Retinal pigment epithelial cell (primary cell): ENCODE data around the gene ARHGEF17.

ENCODE experiments used
- DNase-seq: peaks from one replicate; pipeline ENCODE4 v3.0.0-alpha.2; 2010; ENCODE audit warnings: low read depth
- H3K4me3 ChIP-seq: 2 replicates; pipeline ENCODE4 v1.5.1; 2011; ENCODE audit warnings: mild to moderate bottlenecking, low read length, control low read depth, moderate library complexity
- TF ChIP-seq, protein P1 (sequence below): conservative IDR thresholded peaks from 2 replicates; pipeline ENCODE4 v1.5.1; 2011; ENCODE audit warnings: low read depth, low read length, control low read depth, inconsistent platforms

ARHGEF17 gene

DNA sequence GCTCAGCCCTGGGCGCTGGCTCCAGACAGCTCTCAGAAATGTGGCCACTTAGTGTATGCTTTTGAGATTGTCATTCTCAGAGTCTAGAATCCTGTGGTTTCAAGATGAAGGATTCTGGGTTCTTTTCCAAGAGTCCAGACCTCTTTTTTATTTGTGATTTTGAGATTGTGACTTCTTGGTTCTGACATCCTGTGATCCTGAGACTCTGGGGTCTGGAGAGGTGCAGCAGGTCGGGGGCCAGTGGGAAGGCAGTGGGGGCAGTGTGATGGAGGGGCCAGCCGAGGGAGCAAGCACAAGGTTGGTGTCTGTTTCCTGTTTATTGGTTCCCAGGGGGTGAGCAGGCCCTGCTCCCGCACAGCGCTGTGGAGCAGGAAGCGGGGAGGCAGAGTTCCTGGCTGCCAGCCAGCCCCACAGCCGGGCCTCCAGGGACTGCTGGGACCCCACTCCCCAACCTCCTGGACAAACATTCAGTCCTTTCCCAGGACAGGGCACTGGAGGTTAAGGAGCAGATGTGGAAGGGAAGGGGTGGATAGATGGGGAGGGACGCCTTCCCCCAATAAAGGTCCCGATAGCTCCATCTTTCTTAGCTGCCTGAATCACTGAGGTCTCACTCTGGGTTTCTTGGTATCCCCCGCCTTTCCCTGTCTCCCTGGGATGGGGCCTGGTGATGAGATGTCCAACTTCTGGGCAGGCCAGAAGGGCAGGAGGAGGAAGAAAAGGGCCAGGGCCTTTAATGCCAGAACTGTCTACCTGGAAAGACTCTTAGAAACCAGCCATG, 13.7 kb downstream of the ARHGEF17 start:
- DNase-seq = no peak
- TF ChIP-seq, protein P1, sequence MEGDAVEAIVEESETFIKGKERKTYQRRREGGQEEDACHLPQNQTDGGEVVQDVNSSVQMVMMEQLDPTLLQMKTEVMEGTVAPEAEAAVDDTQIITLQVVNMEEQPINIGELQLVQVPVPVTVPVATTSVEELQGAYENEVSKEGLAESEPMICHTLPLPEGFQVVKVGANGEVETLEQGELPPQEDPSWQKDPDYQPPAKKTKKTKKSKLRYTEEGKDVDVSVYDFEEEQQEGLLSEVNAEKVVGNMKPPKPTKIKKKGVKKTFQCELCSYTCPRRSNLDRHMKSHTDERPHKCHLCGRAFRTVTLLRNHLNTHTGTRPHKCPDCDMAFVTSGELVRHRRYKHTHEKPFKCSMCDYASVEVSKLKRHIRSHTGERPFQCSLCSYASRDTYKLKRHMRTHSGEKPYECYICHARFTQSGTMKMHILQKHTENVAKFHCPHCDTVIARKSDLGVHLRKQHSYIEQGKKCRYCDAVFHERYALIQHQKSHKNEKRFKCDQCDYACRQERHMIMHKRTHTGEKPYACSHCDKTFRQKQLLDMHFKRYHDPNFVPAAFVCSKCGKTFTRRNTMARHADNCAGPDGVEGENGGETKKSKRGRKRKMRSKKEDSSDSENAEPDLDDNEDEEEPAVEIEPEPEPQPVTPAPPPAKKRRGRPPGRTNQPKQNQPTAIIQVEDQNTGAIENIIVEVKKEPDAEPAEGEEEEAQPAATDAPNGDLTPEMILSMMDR = no peak
- H3K4me3 ChIP-seq = no peak overlapping the region

DNA sequence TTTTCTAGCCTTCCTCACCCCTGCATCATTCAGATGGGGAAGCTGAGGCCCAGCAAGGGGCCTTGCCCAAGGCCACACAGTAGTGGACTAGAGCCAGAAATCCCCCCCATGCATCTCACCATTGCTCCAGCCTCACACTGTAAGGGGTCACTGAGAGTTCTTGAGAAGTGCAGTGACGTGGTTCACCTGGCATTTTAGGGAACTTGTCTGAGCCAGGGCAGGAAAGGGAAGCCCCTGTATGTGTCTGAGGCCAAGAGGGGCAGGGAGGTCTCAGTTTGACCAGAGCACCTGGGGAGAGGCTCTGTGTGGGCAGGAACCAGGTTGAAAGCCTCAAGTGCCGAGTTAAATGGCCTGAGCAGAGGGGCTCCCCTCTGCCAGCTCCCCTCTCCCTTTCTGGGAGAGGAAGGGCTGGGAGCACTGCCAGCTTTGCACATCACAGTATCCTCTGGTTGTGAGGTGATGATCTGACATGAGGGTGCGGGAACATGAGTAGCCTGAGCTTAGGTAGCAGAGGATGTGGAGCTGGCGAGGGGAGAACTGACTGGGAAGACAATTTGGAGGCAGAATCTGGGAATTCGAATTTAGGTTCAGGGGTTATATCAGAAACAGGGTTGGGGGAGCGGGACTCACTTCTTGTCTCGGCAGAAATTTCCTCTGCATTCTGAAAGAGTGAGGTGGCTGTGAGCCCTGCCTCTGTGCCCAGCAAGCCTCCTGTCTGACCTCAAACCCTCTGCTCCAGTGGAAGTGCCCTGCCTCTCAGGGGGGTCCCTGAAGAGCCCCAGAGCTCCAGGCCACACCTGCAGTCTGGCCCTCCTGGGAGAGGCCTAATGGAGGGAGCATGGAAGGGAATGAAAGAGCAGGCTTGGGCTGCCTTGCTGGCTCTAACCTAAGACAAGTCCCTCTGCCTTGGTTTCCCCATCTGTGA, 14.6 kb downstream of the ARHGEF17 start:
- no peak overlapping the region for H3K4me3 ChIP-seq
- TF ChIP-seq, protein P1 = no peak
- no peak for DNase-seq

DNA sequence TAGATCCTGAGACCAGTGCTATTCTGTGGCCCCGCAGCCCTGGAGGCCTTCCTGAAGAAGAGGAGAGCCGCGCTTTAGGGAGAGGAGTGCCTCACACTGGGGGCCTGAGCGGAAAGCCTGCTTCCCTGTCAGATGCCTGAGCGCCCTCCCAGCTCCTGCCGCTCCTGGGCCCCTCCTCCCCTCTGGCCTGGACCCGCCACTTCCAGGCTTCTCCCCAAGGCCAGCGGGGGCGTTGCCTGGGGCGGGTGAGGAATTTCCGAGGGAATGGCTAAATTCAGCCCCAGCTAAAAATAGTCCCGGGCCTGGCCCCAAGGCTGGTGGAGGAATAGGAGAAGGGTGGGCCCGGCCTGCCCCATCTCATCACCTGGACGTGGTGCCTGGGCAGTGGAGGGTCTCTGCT, 15.4 kb downstream of the ARHGEF17 start:
- DNase-seq = no peak
- TF ChIP-seq, protein P1 = no peak
- H3K4me3 ChIP-seq = no peak overlapping the region

DNA sequence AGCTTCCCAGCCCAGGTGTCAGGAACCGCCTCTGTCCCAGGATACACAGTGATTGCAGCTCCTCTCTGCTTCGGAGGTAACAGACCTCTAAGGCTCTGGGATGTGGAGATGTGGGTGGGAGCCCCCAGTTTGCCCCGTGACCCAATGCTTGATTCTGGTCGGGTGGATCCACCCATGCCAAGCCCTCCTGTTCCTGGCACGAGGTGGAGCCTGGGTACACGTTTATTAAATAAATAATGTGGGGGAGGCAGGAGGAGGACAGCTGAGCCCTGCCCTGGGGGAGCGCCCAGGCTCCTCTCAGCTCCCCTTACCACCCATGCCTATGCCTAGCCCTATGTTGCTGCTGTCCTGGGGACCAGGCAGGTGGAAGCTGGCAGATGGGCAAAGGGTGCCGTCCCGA, 16.0 kb downstream of the ARHGEF17 start:
- TF ChIP-seq, protein P1 = no peak
- no peak overlapping the region for H3K4me3 ChIP-seq
- no peak for DNase-seq

DNA sequence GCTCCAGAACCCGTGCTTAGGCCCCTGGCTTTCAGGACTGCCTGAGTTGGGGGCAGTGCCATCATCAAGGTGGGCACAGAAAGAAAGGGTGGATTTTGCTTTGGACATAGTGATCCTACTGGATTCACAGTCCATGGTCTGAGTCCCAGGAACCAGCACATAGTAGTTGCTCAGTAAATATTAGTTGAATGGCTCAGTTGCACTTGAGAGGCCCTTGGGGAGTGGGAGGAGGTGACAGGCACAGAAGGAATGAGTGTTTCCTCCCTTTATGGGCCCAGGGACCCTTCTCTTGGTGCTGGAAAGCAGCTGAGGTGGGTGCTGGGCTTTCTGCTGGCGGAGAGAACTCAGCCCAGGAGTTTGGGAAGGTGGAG, 16.6 kb downstream of the ARHGEF17 start:
- TF ChIP-seq, protein P1 = no peak
- no peak overlapping the region for H3K4me3 ChIP-seq
- DNase-seq = no peak

DNA sequence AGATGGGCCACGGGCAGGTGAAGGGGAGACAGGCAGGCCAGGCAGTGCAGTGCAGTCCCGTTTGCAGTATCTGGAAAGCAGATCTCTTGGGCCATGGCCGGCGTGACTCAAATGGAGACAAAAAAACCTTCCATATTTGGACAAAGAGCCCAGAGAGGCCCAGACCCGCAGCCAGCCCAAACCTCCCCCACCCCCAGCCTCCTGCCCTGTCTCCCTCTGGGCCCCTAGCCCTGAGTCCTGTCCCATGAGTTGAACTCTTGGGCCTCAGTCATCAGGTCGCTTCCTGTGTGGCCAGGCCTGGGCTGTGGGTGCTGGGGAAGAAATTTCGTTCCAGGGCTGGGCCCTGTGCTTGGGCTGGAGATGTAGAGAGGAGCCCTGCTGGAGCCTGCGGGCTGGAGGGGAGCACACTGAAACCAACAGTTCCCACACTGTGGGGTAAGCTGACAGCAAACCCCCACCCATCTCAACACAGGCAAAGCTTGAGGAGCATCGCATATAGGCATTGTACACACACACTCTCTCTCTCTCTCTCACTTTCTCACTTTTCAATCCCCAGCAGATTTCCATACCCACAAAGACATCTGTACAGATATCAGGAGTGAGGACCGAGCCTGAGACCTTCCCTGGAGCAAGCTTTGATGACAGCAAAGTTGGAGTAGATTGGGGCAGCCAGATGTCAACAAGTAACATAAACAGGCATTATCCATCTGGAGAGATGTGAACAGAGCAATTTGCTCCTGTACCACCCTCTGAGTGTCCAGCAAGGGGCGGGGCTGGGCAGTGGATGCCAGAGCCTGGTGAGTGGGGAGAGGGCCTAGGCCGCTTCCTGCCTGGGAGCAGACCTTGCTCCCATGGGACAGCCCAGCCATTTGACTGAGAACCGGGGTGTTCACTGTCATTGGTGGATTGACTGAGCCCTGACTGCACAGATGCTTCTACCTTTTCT, 17.2 kb downstream of the ARHGEF17 start:
- H3K4me3 ChIP-seq = no peak overlapping the region
- TF ChIP-seq, protein P1 = no peak
- no peak for DNase-seq
